ENCODE data around the gene E2F4.

DNA sequence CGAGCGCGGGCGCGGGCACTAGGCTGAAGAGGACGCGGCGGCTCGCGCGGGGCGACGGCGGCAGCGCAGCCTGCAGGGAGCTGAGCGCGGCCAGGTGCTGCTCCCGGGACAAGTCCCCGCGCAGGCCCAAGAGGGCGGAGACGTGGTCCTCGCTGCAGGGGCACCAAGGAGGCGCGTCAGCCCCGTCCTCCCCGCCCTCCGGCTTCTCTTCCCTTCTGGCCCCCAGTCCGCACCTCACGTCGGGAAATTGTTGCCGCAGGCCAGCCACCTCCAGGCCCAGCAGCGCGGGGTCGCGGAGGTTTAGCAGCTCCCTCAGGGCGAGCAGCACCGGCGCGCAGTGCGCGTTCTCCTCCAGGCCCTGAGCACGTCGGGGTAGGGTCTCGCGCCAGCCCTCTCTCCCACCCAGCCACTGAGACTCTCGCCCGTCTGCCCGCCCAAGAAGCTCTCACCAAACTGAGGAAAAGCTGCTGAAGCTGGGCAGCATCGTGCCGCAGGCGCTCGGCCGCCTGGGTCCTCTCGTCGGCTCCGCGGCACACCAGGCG is 7.4 kb upstream of the E2F4 start:
- TF ChIP-seq CTCF (conservative IDR thresholded peaks at IDR 0.05; ENCODE audit: low read length) (no peak), EZH2phosphoT487 (IDR thresholded peaks at IDR 0.05; ENCODE audit: borderline replicate concordance) (no peak)
